GM19324 (cell line): ENCODE results near the gene KCNK15.

Experiments
- ATAC-seq: cut with Tn5 transposase; IDR thresholded peaks from one replicate; pipeline ENCODE4 v1.9.1; 2021; ENCODE audit warnings: mild to moderate bottlenecking, moderate library complexity; ENCODE audit not compliant: unreplicated experiment, low FRiP score

KCNK15 gene

DNA sequence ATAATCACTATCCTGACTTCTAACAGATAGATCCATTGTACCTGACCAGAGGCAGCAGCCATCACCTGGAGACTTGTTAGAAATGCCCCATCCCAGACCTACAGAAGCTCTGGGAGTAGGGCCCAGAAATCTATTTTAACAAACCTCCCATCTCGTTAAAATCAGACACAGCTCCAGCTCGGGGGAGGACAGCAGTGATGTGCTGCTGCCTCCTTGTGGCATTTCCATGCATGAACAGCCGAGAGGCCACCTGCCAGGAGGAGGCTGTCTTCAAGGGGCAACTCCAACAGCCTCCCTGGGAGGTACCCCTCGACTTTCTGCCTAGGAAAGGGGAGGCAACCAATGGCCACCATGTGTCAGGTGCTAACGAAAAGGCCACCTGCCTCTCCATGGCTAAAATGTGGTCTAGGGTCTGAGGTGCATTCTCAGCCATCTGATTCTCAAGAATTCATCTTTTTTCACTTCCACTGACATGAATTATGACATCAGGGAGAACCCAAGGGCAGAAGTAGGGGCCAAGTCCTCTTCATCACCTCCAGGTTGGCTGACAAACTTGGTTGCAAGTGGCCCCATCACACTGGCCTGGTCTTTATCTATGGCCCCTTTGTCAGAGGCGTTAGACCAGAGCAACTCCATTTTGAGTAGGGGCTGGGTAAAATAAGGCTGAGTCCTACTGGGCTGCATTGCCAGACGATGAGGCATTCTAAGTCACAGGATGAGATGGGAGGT, 12.2 kb upstream of the KCNK15 start:
- no peak for ATAC-seq

- no peak for ATAC-seq
Observed at GRCh38 chr20:44734938-44735337, 10.7 kb upstream of the KCNK15 start.

- no peak for ATAC-seq
Observed at GRCh38 chr20:44735816-44736169, 9.9 kb upstream of the KCNK15 start.

DNA sequence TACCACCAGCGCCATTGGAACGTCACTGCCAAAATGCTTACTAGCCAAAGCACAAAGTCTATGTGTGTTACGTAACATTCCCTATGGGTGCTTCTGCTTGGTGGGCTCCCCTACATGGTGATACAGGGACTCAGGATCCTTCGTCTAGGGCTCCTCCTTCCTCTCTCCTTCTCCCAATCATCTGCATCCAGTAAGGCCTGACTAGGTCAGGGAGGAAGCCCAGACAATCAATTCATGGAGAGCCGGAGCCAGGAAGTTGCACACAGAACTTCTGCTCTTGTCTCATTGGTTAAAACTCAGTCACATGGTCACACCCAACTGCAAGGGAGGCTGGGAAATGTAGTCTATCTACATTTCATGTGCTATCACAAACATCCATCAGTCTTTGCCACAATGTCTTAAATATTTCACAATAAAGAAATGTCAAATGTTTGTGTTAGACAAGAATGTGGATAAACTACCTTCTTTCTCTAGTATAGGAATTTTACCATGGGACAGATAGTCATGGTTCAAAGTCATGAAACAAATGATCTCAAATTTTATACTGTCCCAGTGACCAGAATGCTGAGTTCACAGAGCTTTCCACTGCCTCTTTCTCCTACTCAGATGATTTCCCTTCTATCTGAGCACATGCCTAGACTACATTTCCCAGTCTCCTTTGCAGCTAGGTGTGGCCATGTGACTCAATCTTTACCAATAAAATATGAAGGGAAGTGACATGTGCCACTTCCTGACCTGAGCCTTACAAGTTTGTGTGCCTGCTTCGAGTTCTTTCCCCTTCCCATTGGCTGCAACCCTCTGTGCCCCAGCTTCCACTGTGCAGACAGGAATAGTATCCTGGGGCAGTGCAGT, 9.3 kb upstream of the KCNK15 start:
- ATAC-seq = no peak

DNA sequence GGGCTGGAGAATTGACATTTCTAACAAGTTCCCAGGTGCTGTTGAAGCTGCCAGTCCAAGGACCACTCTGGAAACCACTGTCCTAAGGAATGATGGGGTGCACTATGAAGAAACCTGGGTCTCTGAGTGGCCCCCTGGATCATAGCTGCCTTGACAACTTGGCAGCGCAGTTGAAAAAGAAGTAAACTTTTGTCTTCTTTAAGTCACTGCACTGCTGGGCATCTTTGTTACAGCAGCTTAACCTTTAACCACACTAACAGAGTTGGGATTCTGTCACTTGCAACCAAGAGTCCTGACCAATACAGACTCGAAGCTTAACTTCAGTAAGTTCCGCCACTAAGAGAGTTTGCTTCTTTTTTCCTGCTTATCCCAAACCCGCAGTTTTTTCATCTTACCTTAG, 8.5 kb upstream of the KCNK15 start:
- ATAC-seq = no peak

DNA sequence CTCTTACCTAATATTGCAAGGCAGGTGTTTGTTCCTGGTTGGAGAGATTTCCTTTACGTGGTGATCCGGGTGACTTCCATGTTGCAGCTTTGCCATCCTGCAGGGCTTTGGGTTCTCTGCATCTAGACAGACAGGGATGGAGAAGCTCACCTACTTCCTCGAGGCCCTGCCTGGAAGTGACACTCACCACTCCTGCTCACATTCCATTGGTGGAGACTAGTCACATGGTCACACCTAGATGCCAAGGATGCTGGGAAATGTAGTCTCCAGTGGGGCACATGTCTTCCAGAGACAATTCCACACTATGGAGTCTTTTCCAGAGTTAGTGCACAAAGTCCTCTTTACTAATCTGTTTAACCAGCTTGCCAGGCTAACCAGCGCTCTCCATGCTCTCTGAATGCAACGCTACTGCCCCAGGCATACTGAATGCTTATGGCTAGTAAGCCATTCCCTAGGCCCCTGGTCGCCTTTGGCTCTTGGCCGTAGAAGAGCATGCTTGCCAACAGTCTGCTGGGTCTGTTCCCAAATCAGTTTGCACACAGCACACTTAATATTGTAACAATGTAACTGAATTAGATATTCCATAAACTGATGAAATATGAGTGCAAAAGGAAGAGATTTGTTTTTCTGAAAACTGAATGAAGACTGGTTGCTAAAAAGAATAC, 6.7 kb upstream of the KCNK15 start:
- ATAC-seq = no peak

DNA sequence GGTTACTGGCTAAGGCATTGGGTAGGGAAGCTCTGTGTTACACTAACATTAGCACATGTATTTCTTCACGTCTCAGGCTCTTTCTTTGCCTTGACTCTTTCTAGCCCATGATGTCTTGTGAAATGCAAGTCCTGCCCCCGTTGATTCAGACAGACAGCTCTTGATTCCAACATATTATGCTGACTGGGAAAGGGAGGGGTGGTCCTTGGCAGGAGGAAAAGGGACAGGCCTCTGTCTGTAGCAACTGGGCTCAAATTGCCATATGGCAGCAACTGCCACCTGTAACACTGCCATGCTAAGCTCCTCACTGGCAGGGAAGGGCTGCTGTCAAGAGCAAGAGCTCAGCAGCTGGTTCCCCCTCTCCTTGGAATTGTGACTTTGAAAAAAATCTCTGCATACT, 5.7 kb upstream of the KCNK15 start:
- ATAC-seq = no peak

GRCh38 chr20:44742304-44743079, 3.2 kb upstream of the KCNK15 start:
- ATAC-seq = no peak

- ATAC-seq = no peak
Observed at GRCh38 chr20:44743080-44743701, 2.5 kb upstream of the KCNK15 start.

GRCh38 chr20:44743916-44744655, 1.6 kb upstream of the KCNK15 start:
- ATAC-seq = no peak

GRCh38 chr20:44745122-44745597, 505 bp upstream of the KCNK15 start:
- no peak for ATAC-seq

- ATAC-seq = no peak
Observed at GRCh38 chr20:44746367-44747165, 901 bp downstream of the KCNK15 start.

DNA sequence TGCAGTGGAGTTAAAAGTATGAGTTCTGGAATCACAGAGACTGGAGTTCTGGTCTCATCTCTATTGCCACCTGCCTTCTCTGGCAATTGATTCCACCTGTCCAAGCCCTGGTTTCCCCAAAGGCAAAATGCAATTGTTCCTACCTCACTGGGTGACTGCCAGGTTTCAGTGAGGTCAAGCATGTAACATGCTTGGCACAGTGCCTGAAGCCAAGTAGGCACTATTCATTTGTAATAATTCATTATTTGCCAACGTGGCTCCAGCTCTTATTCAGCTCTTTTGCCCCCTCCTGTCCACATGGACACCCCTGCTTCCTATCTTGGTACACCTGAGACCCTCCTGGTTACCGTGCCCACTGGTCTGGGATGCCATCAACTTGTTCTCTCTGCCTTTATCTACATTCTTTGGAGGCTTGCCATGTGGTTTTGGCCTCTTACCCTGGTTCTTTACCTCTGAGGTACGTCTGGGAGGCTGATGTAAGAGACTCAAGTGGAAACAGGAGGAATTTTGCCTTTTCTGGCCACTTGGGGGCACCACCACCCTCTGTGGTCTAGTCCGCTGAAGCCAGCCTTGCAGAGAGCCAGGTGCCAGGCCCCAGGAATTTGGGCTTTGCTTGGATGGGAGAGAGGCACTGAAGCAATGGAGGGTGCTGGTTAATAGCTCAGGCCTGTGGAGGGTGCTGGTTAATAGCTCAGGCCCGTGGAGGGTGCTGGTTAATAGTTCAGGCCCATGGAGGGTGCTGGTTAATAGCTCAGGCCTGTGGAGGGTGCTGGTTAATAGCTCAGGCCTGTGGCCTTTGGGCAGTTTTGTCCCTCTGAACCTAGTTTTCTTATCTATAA, 1.7 kb downstream of the KCNK15 start:
- ATAC-seq = no peak

DNA sequence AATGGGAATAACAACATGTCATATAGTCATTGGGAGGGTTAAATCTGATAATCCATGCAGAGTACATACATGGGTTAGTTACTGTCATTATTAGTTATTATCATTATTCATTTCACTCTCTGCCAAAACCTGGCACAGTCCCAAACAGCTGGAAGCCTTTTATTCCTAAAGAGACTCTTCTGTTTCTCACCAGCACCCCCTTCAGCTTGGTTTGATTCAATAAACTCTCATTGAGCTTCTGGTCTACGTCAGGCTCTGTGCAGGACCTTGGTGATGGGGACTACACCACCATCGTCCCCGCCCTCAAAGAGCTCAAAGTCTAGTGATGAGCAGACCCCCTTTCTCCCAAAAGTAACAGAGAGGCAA, 2.3 kb downstream of the KCNK15 start:
- no peak for ATAC-seq

- ATAC-seq = no peak
Observed at GRCh38 chr20:44750081-44750805, 4.6 kb downstream of the KCNK15 start.

GRCh38 chr20:44752099-44752931, 6.7 kb downstream of the KCNK15 start:
- no peak for ATAC-seq
